ENCODE measurements around the gene TDG.

TDG gene

GRCh38 chr12:103975368-103975767, 9.7 kb downstream of the TDG start:
- H3K4me3 ChIP-seq (ENCODE audit: low read depth, low read length): no peak overlapping the region
- no peak for DNase-seq (ENCODE audit: low read depth)
- no peak for TF ChIP-seq CTCF (IDR thresholded peaks at IDR 0.05; ENCODE audit: low read depth, low read length, missing control alignments)

GRCh38 chr12:103978384-103978982, 12.8 kb downstream of the TDG start:
- no peak for TF ChIP-seq CTCF (IDR thresholded peaks at IDR 0.05; ENCODE audit: low read depth, low read length, missing control alignments)
- H3K4me3 ChIP-seq (ENCODE audit: low read depth, low read length): no peak overlapping the region
- DNase-seq (ENCODE audit: low read depth): no peak

- no peak for TF ChIP-seq CTCF (IDR thresholded peaks at IDR 0.05; ENCODE audit: low read depth, low read length, missing control alignments)
- no peak for DNase-seq (ENCODE audit: low read depth)
- H3K4me3 ChIP-seq (ENCODE audit: low read depth, low read length): no peak overlapping the region
These were observed 21.2 kb downstream of the TDG start for GRCh38 chr12:103986829-103987228.

- TF ChIP-seq CTCF (IDR thresholded peaks at IDR 0.05; ENCODE audit: low read depth, low read length, missing control alignments): no peak
- H3K4me3 ChIP-seq (ENCODE audit: low read depth, low read length): no peak overlapping the region
- DNase-seq (ENCODE audit: low read depth): no peak
These were observed 28.6 kb downstream of the TDG start for GRCh38 chr12:103994235-103994634.

- H3K4me3 ChIP-seq (ENCODE audit: low read depth, low read length): no peak overlapping the region
- DNase-seq (ENCODE audit: low read depth): no peak
- no peak for TF ChIP-seq CTCF (IDR thresholded peaks at IDR 0.05; ENCODE audit: low read depth, low read length, missing control alignments)
These were observed 30.9 kb downstream of the TDG start for GRCh38 chr12:103996595-103996994.

GRCh38 chr12:103997286-103997900, 31.7 kb downstream of the TDG start:
- TF ChIP-seq CTCF (IDR thresholded peaks at IDR 0.05; ENCODE audit: low read depth, low read length, missing control alignments): no peak
- no peak overlapping the region for H3K4me3 ChIP-seq (ENCODE audit: low read depth, low read length)
- no peak for DNase-seq (ENCODE audit: low read depth)

GRCh38 chr12:103998976-103999375, 33.3 kb downstream of the TDG start:
- DNase-seq (ENCODE audit: low read depth): no peak
- no peak for TF ChIP-seq CTCF (IDR thresholded peaks at IDR 0.05; ENCODE audit: low read depth, low read length, missing control alignments)
- no peak overlapping the region for H3K4me3 ChIP-seq (ENCODE audit: low read depth, low read length)
